ENCODE measurements around the gene VPS35. TPM values are rescaled to one million over a fixed set of nuclear protein-coding genes. Genes with fewer than 3 reads are reported as not detected.

Gene VPS35
- total RNA-seq, 1 experiment from 2014 or later: 72.1 TPM

DNA sequence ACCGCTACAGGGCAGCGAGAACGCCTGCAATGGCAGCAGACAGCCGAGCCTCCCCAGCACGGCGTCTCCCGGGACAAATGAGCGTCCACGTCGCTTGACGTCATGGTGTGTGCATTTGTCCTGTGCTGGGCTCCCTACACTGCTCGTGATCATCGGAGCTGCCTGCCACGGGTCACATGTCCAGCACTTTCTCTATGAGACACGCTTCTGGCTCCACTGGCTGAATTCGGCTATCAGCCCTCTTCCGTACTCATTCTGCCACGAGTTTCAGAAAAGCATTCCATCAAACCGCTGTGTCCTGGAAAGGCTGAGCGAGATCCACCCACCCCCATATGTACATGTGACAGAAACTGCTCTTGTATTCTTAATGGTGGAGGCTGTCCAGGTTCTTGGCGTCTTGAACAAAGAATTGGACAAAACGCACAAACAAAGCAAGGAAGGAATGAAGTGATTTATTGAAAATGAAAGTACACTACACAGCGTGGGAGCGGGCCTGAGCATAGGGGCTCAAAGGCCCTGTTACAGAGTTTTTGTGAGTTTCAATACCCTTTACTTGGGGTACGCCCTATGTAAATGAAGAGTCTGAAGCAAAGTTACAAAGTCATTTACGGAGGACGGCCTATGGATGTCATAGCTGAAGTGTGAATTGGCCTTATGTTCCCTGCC is 39.3 kb downstream of the VPS35 start (continued):
- TF ChIP-seq, protein P1, sequence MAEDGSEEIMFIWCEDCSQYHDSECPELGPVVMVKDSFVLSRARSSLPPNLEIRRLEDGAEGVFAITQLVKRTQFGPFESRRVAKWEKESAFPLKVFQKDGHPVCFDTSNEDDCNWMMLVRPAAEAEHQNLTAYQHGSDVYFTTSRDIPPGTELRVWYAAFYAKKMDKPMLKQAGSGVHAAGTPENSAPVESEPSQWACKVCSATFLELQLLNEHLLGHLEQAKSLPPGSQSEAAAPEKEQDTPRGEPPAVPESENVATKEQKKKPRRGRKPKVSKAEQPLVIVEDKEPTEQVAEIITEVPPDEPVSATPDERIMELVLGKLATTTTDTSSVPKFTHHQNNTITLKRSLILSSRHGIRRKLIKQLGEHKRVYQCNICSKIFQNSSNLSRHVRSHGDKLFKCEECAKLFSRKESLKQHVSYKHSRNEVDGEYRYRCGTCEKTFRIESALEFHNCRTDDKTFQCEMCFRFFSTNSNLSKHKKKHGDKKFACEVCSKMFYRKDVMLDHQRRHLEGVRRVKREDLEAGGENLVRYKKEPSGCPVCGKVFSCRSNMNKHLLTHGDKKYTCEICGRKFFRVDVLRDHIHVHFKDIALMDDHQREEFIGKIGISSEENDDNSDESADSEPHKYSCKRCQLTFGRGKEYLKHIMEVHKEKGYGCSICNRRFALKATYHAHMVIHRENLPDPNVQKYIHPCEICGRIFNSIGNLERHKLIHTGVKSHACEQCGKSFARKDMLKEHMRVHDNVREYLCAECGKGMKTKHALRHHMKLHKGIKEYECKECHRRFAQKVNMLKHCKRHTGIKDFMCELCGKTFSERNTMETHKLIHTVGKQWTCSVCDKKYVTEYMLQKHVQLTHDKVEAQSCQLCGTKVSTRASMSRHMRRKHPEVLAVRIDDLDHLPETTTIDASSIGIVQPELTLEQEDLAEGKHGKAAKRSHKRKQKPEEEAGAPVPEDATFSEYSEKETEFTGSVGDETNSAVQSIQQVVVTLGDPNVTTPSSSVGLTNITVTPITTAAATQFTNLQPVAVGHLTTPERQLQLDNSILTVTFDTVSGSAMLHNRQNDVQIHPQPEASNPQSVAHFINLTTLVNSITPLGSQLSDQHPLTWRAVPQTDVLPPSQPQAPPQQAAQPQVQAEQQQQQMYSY (CRISPR knock-in tag; IDR thresholded peaks at IDR 0.05): no peak
- TF ChIP-seq TEAD4 (CRISPR knock-in tag; IDR thresholded peaks at IDR 0.05): no peak
- no peak for TF ChIP-seq CDX4 (CRISPR knock-in tag; IDR thresholded peaks at IDR 0.05; ENCODE audit: borderline replicate concordance)

GRCh38 chr16:46648656-46649055 is 40.3 kb downstream of the VPS35 start:
- peak; percentile 35 for DNase-seq (ENCODE audit: low spot score)
- no peak overlapping the region for H3K4me3 Mint-ChIP-seq
- H3K27ac Mint-ChIP-seq: no peak overlapping the region
- peaks cover 28% of the 10 kb centered on the region for H3K9me3 Mint-ChIP-seq
- no peaks in the 10 kb centered on the region for H3K36me3 Mint-ChIP-seq
- peaks cover 4% of the 10 kb centered on the region; the same call in 1 of the 2 replicates for H3K4me1 Mint-ChIP-seq
- ChIA-PET CTCF (interaction anchor here (0.6 to 1.4 kb wide), 10 partner anchors 16 to 160 kb away, joined by 3 to 8 read pairs (median 3); no protein-coding TSS in a partner anchor), POLR2A (no interaction called here)
- peak; percentile 89 for ATAC-seq
- peaks cover 13% of the 10 kb centered on the region for H3K27me3 Mint-ChIP-seq (ENCODE audit: low read depth)
- TF ChIP-seq CDX4 (CRISPR knock-in tag; IDR thresholded peaks at IDR 0.05; ENCODE audit: borderline replicate concordance): no peak
- no peak for TF ChIP-seq NR3C1 (CRISPR knock-in tag; conservative IDR thresholded peaks at IDR 0.05; ENCODE audit: low read depth)
- TF ChIP-seq ZNF532 (CRISPR knock-in tag; IDR thresholded peaks at IDR 0.05; ENCODE audit: borderline replicate concordance): no peak
- no peak for TF ChIP-seq CREB1 (CRISPR knock-in tag; IDR thresholded peaks at IDR 0.05)
- TF ChIP-seq ATF3 (CRISPR knock-in tag; conservative IDR thresholded peaks at IDR 0.05): no peak
- TF ChIP-seq, protein P2, sequence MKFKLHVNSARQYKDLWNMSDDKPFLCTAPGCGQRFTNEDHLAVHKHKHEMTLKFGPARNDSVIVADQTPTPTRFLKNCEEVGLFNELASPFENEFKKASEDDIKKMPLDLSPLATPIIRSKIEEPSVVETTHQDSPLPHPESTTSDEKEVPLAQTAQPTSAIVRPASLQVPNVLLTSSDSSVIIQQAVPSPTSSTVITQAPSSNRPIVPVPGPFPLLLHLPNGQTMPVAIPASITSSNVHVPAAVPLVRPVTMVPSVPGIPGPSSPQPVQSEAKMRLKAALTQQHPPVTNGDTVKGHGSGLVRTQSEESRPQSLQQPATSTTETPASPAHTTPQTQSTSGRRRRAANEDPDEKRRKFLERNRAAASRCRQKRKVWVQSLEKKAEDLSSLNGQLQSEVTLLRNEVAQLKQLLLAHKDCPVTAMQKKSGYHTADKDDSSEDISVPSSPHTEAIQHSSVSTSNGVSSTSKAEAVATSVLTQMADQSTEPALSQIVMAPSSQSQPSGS (CRISPR knock-in tag; IDR thresholded peaks at IDR 0.05; ENCODE audit: borderline replicate concordance, low read depth): no peak
- TF ChIP-seq, protein P3, sequence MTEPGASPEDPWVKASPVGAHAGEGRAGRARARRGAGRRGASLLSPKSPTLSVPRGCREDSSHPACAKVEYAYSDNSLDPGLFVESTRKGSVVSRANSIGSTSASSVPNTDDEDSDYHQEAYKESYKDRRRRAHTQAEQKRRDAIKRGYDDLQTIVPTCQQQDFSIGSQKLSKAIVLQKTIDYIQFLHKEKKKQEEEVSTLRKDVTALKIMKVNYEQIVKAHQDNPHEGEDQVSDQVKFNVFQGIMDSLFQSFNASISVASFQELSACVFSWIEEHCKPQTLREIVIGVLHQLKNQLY (CRISPR knock-in tag; IDR thresholded peaks at IDR 0.05): no peak
- no peak for TF ChIP-seq ZNF671 (CRISPR knock-in tag; IDR thresholded peaks at IDR 0.05)
- no peak for TF ChIP-seq TEAD1 (CRISPR knock-in tag; IDR thresholded peaks at IDR 0.05)
- TF ChIP-seq NFE2L1 (CRISPR knock-in tag; IDR thresholded peaks at IDR 0.05): no peak
- no peak for TF ChIP-seq ZNF423 (CRISPR knock-in tag; IDR thresholded peaks at IDR 0.05)
- TF ChIP-seq TEAD4 (CRISPR knock-in tag; IDR thresholded peaks at IDR 0.05): no peak
- TF ChIP-seq, protein P4, sequence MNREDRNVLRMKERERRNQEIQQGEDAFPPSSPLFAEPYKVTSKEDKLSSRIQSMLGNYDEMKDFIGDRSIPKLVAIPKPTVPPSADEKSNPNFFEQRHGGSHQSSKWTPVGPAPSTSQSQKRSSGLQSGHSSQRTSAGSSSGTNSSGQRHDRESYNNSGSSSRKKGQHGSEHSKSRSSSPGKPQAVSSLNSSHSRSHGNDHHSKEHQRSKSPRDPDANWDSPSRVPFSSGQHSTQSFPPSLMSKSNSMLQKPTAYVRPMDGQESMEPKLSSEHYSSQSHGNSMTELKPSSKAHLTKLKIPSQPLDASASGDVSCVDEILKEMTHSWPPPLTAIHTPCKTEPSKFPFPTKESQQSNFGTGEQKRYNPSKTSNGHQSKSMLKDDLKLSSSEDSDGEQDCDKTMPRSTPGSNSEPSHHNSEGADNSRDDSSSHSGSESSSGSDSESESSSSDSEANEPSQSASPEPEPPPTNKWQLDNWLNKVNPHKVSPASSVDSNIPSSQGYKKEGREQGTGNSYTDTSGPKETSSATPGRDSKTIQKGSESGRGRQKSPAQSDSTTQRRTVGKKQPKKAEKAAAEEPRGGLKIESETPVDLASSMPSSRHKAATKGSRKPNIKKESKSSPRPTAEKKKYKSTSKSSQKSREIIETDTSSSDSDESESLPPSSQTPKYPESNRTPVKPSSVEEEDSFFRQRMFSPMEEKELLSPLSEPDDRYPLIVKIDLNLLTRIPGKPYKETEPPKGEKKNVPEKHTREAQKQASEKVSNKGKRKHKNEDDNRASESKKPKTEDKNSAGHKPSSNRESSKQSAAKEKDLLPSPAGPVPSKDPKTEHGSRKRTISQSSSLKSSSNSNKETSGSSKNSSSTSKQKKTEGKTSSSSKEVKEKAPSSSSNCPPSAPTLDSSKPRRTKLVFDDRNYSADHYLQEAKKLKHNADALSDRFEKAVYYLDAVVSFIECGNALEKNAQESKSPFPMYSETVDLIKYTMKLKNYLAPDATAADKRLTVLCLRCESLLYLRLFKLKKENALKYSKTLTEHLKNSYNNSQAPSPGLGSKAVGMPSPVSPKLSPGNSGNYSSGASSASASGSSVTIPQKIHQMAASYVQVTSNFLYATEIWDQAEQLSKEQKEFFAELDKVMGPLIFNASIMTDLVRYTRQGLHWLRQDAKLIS (CRISPR knock-in tag; IDR thresholded peaks at IDR 0.05; ENCODE audit: borderline replicate concordance): no peak
- no peak for TF ChIP-seq RELA (CRISPR knock-in tag; IDR thresholded peaks at IDR 0.05; ENCODE audit: borderline replicate concordance)
- TF ChIP-seq ESRRA (CRISPR knock-in tag; IDR thresholded peaks at IDR 0.05; ENCODE audit: borderline replicate concordance): no peak
- TF ChIP-seq ZNF219 (CRISPR knock-in tag; IDR thresholded peaks at IDR 0.05; ENCODE audit: borderline replicate concordance): no peak
- no peak for TF ChIP-seq MAX (CRISPR knock-in tag; IDR thresholded peaks at IDR 0.05)

Measured in WTC11 (cell line).